Esophagus squamous epithelium (tissue), 5 donors: ENCODE measurements around the gene KLF5. TPM values are rescaled to one million over a fixed set of nuclear protein-coding genes. Genes with fewer than 3 reads are reported as not detected.

Experiments used
- DNase-seq: peaks from one replicate; lab custom pipeline; 2025; lab: John Stamatoyannopoulos, UW
- H3K27ac ChIP-seq, 4 donors: fragments of 200-600 bp; sonication (generic); one replicate each; pipeline ENCODE4 v1.5.1; 2016 to 2019; ENCODE audit warnings: mild to moderate bottlenecking in 1 of 4
- H3K27me3 ChIP-seq, 4 donors: fragments of 200-600 bp; sonication (generic); 1 replicate in 3 of 4; 2 replicates in 1 of 4; pipeline versions ENCODE4 v1.5.1 to v1.6.0; 2017 to 2021; ENCODE audit warnings: antibody characterized with exemption in 1 of 4
- H3K36me3 ChIP-seq, 3 donors: fragments of 200-600 bp; sonication (generic); one replicate each; pipeline ENCODE4 v1.5.1; 2016 to 2019
- H3K4me1 ChIP-seq, 3 donors: fragments of 200-600 bp; sonication (generic); one replicate each; pipeline ENCODE4 v1.5.1; 2017 to 2019
- H3K4me3 ChIP-seq, 4 donors: fragments of 200-600 bp; sonication (generic); 1 replicate in 3 of 4; 2 replicates in 1 of 4; pipeline ENCODE4 v1.5.1; 2016 to 2019; ENCODE audit warnings: mild to moderate bottlenecking in 2 of 4, moderate library complexity in 1 of 4
- H3K9me3 ChIP-seq, 3 donors: fragments of 200-600 bp; sonication (generic); one replicate each; pipeline ENCODE4 v1.5.1; 2016 to 2019
- POLR2A ChIP-seq, 4 donors: fragments of 450-650 bp; IDR thresholded peaks; one replicate each; pipeline ENCODE4 v1.6.1; 2017; ENCODE audit warnings: antibody characterized with exemption in 4 of 4, mild to moderate bottlenecking in 4 of 4, moderate library complexity in 3 of 4
- WGBS, 2 donors: methylation state at CpG; one replicate each; pipeline ENCODE4 v1.1.5; 2018; 5-methylcytosine and 5-hydroxymethylcytosine counted together
- intact Hi-C: fragments of 100-400 bp; cut with DNase I; formaldehyde crosslinking; loops from one replicate; pipeline ENCODE4 v1.15.0; 2022
- total RNA-seq, 4 donors: library from RNA; depleted of rRNA; stranded (reverse); fragments of >200 nt; gene quantifications; one replicate each; pipeline ENCODE4 v1.1.0, GENCODE V29; 2016
- TF ChIP-seq, protein P1 (sequence below), 6 experiments: fragments of 450-650 bp in 4 of 6; fragments of 200-600 bp in 2 of 6; sonication (generic) in 2 of 6; IDR thresholded peaks; one replicate each; pipeline ENCODE4 v1.5.1; 2016 to 2019; ENCODE audit warnings: antibody characterized with exemption in 6 of 6, mild to moderate bottlenecking in 4 of 6, moderate library complexity in 4 of 6
- donor health status: DM: yes; HTN: yes; CAD: no.

Gene KLF5
- total RNA-seq: 100 to 1,000 TPM; 181 to 271 (median 230) TPM

DNA sequence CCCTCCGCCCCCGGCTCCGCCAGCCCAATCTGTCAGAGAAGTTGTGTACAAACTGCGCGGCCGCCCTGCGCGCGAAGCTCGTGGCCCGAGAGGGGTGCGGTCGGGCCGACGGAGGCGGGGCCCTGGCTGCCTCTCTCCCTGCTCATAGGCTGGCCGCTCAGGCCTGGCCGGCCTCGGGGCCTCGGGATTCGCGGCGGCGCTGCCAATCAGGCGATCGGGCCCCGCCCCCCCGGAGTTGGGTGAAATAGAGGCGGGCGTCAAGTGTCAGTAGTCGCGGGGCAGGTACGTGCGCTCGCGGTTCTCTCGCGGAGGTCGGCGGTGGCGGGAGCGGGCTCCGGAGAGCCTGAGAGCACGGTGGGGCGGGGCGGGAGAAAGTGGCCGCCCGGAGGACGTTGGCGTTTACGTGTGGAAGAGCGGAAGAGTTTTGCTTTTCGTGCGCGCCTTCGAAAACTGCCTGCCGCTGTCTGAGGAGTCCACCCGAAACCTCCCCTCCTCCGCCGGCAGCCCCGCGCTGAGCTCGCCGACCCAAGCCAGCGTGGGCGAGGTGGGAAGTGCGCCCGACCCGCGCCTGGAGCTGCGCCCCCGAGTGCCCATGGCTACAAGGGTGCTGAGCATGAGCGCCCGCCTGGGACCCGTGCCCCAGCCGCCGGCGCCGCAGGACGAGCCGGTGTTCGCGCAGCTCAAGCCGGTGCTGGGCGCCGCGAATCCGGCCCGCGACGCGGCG is at the start of gene KLF5:
Gene KLF5 (plus strand): TSS at position 270 of the 724 bp plus-strand sequence. CDS start 323 bp downstream, at position 593.
- peak; percentile 68 for DNase-seq
- peaks cover 0 to 18% (median 0%) of the 10 kb centered on the region in 3 donors for H3K36me3 ChIP-seq
- WGBS, 2 donors: 0 to 1% methylated on average over 6 to 24 of the region's 93 CpGs
- H3K27ac ChIP-seq: peak within 1 kb of the TSS; percentile 89 to 97 (median 94)
- no peaks in the 10 kb centered on the region for H3K9me3 ChIP-seq
- H3K27me3 ChIP-seq: peaks cover 0 to 18% (median 0%) of the 10 kb centered on the region in 4 donors
- intact Hi-C loops: no loop called here
- peaks cover 0 to 37% (median 0%) of the 10 kb centered on the region in 3 donors for H3K4me1 ChIP-seq
- peak in 3 of 4 donors; percentile 97 to 99 (median 98) for TF ChIP-seq POLR2A (IDR thresholded peaks at IDR 0.05)
- TF ChIP-seq, protein P1, sequence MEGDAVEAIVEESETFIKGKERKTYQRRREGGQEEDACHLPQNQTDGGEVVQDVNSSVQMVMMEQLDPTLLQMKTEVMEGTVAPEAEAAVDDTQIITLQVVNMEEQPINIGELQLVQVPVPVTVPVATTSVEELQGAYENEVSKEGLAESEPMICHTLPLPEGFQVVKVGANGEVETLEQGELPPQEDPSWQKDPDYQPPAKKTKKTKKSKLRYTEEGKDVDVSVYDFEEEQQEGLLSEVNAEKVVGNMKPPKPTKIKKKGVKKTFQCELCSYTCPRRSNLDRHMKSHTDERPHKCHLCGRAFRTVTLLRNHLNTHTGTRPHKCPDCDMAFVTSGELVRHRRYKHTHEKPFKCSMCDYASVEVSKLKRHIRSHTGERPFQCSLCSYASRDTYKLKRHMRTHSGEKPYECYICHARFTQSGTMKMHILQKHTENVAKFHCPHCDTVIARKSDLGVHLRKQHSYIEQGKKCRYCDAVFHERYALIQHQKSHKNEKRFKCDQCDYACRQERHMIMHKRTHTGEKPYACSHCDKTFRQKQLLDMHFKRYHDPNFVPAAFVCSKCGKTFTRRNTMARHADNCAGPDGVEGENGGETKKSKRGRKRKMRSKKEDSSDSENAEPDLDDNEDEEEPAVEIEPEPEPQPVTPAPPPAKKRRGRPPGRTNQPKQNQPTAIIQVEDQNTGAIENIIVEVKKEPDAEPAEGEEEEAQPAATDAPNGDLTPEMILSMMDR (IDR thresholded peaks at IDR 0.05): no peak
- H3K4me3 ChIP-seq: peak within 1 kb of the TSS; percentile 52 to 91 (median 82)

DNA sequence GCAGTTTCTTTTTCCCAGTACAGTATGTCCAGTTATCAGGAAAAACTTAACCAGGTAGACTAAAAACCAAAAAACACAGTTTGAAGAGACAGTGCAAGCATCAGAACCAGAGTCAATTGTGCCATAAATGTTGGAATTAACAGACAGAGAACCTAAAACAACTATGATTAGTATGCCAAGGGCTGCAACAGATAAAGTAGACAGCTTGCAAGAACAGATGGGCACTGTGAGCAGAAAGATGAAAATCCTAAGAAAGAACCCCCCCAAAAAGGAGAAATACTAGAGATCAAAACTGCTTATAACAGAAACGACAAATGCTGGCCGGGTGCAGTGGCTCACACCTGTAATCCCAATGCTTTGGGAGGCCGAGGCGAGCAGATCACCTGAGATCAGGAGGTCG is 47.1 kb upstream of the KLF5 start:
- no peak for DNase-seq
- Histone ChIP-seq H3K9me3 (no peaks in the 10 kb centered on the region), H3K27me3 (no peaks in the 10 kb centered on the region), H3K27ac (no peak overlapping the region), H3K36me3 (peaks cover 0 to 8% (median 0%) of the 10 kb centered on the region in 3 donors), H3K4me1 (no peaks in the 10 kb centered on the region), H3K4me3 (no peak overlapping the region)
- WGBS, 2 donors: 86 to 95% methylated on average over 5 of the region's 5 CpGs
- no peak for TF ChIP-seq POLR2A (IDR thresholded peaks at IDR 0.05)
- intact Hi-C loops: no loop called here

DNA sequence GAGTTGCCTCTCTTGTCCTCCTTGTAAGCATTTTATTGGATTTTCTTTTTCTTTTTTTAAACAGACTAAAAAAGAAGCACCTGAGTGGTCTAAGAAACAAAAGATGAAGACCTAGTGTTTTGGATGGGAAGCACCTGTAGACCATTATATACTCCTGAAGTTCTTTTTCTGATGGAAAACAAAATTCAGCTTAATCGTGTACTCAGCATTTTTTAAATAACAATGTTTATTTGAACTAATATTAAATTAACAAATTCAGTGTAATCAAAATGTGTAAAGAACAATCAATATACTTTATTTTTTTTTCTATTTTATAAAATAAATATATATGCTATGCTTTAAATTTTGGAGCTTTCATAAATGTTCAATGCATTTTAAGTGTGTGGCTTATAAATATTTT is 43.0 kb upstream of the KLF5 start:
- no peak for TF ChIP-seq POLR2A (IDR thresholded peaks at IDR 0.05)
- TF ChIP-seq, protein P1 (IDR thresholded peaks at IDR 0.05): no peak
- Histone ChIP-seq H3K36me3 (peaks cover 0 to 10% (median 0%) of the 10 kb centered on the region in 3 donors), H3K27ac (no peak overlapping the region), H3K4me1 (no peaks in the 10 kb centered on the region), H3K27me3 (no peaks in the 10 kb centered on the region), H3K4me3 (no peak overlapping the region), H3K9me3 (no peaks in the 10 kb centered on the region)
- intact Hi-C loops: no loop called here
- WGBS, 2 donors: 82 to 89% methylated on average over 1 of the region's 1 CpG
- no peak for DNase-seq

DNA sequence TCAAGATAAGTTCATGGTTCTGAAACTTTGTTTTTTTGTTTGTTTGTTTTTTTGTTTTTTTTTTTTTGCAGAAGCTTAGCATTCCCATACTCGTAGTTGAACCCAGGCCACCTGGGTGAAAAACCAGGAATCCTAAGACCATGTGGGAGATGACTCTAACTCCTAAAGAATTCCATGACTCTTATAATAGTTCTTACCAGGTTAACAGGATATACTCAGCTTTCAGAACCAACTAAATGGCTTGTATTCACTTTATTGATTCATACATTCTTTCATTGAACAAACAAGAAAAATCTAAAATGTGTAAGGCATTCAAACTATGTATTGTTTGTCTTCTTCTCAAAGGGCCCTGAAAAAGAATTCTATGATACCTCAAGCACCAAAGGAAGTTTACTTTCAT is 40.5 kb upstream of the KLF5 start:
- Histone ChIP-seq H3K27me3 (no peaks in the 10 kb centered on the region), H3K9me3 (no peaks in the 10 kb centered on the region), H3K4me3 (no peak overlapping the region), H3K36me3 (peaks cover 0 to 16% (median 0%) of the 10 kb centered on the region in 3 donors), H3K27ac (no peak overlapping the region), H3K4me1 (no peaks in the 10 kb centered on the region)
- WGBS, 2 donors: 100% methylated on average over 1 of the region's 1 CpG; no CpG with 5 or more reads in 1 of the 2 donors
- intact Hi-C loops: no loop called here
- no peak for TF ChIP-seq POLR2A (IDR thresholded peaks at IDR 0.05)
- TF ChIP-seq, protein P1 (IDR thresholded peaks at IDR 0.05): no peak
- no peak for DNase-seq

DNA sequence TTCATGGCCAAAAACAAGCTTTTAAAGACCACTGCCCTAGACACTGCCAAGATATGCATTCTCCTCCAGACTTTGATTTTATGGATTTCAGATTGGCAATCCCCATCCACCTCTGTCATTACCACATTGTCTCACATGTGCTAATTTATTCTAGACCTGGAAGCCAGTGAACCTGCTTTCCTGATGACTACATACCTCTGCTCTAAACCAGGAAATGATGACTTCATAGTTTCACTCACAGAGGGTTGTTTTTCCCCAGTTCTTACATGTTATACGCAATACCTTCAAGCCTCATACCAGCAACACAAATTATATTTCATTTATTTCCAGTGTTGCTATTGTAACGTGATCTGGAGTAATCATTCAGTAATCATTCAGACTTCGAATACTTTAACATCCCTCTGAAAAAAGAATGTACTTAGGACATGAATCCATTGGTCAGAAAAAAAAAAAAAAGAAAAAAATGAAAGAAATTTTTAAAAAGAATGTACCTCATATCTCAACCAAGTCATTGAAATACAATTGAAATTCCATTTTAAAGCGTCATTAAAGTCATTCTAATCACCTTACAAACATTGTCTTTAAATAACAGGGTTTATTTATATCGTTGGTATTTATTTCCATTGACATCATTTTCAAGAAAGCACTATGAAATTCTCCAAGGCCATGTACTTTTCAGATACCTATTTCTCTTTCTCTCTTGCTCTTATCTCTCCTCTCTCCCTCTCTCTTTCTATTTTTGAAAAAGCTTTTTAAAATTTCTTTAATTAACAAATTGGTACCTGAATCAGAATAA is 33.4 kb upstream of the KLF5 start:
- H3K4me3 ChIP-seq: no peak overlapping the region
- H3K27ac ChIP-seq: no peak overlapping the region
- H3K27me3 ChIP-seq: no peaks in the 10 kb centered on the region
- 64 to 82% methylated on average over 5 of the region's 5 CpGs for WGBS, 2 donors
- DNase-seq: no peak
- peaks cover 0 to 6% (median 0%) of the 10 kb centered on the region in 3 donors for H3K36me3 ChIP-seq
- intact Hi-C loops: no loop called here
- TF ChIP-seq, protein P1 (IDR thresholded peaks at IDR 0.05): no peak
- no peak for TF ChIP-seq POLR2A (IDR thresholded peaks at IDR 0.05)
- no peaks in the 10 kb centered on the region for H3K4me1 ChIP-seq
- H3K9me3 ChIP-seq: no peaks in the 10 kb centered on the region
